ENCODE data around the gene IER3.
A peak's percentile ranks its signal among the peaks of the same experiment; 100 is the strongest.

IER3 gene

GRCh38 chr6:30774701-30775100 is 30.4 kb upstream of the IER3 start:
- Mint-ChIP-seq H3K27me3 (ENCODE audit: low read depth) (no peaks in the 10 kb centered on the region), H3K27ac (peak overlapping the region in 2 of 3 experiments; percentile 42 to 59), H3K9me3 (no peaks in the 10 kb centered on the region), H3K4me3 (no peak overlapping the region), H3K36me3 (ENCODE audit: low read depth) (no peaks in the 10 kb centered on the region), H3K4me1 (peaks cover 35% of the 10 kb centered on the region)
- no peak for TF ChIP-seq CTCF (IDR thresholded peaks at IDR 0.05; ENCODE audit: unreplicated experiment in 3 of 3)

GRCh38 chr6:30770592-30770991 is 26.2 kb upstream of the IER3 start:
- peaks cover 36% of the 10 kb centered on the region for H3K4me1 Mint-ChIP-seq
- no peaks in the 10 kb centered on the region for H3K36me3 Mint-ChIP-seq (ENCODE audit: low read depth)
- H3K27ac Mint-ChIP-seq, result peak overlapping the region in 2 of 3 experiments; percentile 44 to 82
- H3K9me3 Mint-ChIP-seq, result peaks cover 2% of the 10 kb centered on the region
- TF ChIP-seq CTCF (IDR thresholded peaks at IDR 0.05; ENCODE audit: unreplicated experiment in 3 of 3), result no peak
- H3K4me3 Mint-ChIP-seq, result no peak overlapping the region
- H3K27me3 Mint-ChIP-seq (ENCODE audit: low read depth), result no peaks in the 10 kb centered on the region

- H3K4me3 Mint-ChIP-seq, result peak overlapping the region; percentile 7 to 62 (median 53)
- H3K27ac Mint-ChIP-seq, result peak overlapping the region; percentile 31 to 94 (median 84)
- peaks cover 41% of the 10 kb centered on the region for H3K4me1 Mint-ChIP-seq
- peaks cover 5% of the 10 kb centered on the region for H3K27me3 Mint-ChIP-seq (ENCODE audit: low read depth)
- no peak for TF ChIP-seq CTCF (IDR thresholded peaks at IDR 0.05; ENCODE audit: unreplicated experiment in 3 of 3)
- H3K36me3 Mint-ChIP-seq (ENCODE audit: low read depth), result no peaks in the 10 kb centered on the region
- H3K9me3 Mint-ChIP-seq, result peaks cover 2% of the 10 kb centered on the region
Measured at GRCh38 chr6:30769853-30770524, 25.6 kb upstream of the IER3 start.

- peaks cover 5% of the 10 kb centered on the region for H3K27me3 Mint-ChIP-seq (ENCODE audit: low read depth)
- no peak for TF ChIP-seq CTCF (IDR thresholded peaks at IDR 0.05; ENCODE audit: unreplicated experiment in 3 of 3)
- peak overlapping the region; percentile 31 to 94 (median 84) for H3K27ac Mint-ChIP-seq
- H3K4me3 Mint-ChIP-seq, result peak overlapping the region; percentile 7 to 62 (median 53)
- H3K4me1 Mint-ChIP-seq, result peaks cover 46% of the 10 kb centered on the region
- no peaks in the 10 kb centered on the region for H3K36me3 Mint-ChIP-seq (ENCODE audit: low read depth)
- peaks cover 2% of the 10 kb centered on the region for H3K9me3 Mint-ChIP-seq
Measured at GRCh38 chr6:30769088-30769852, 24.9 kb upstream of the IER3 start.

- H3K4me3 Mint-ChIP-seq, result no peak overlapping the region
- no peak for TF ChIP-seq CTCF (IDR thresholded peaks at IDR 0.05; ENCODE audit: unreplicated experiment in 3 of 3)
- peaks cover 2% of the 10 kb centered on the region for H3K9me3 Mint-ChIP-seq
- no peaks in the 10 kb centered on the region for H3K36me3 Mint-ChIP-seq (ENCODE audit: low read depth)
- peak overlapping the region; percentile 31 to 94 (median 84) for H3K27ac Mint-ChIP-seq
- peaks cover 5% of the 10 kb centered on the region for H3K27me3 Mint-ChIP-seq (ENCODE audit: low read depth)
- peaks cover 47% of the 10 kb centered on the region for H3K4me1 Mint-ChIP-seq
Measured at GRCh38 chr6:30768634-30769087, 24.3 kb upstream of the IER3 start.

Data from nephron (organoid).